Esophagus (tissue), 2 donors: ENCODE results near the gene CDK11B. TPM values are rescaled to one million over a fixed set of nuclear protein-coding genes. Genes with fewer than 3 reads are reported as not detected.

ENCODE experiments used
- H3K27ac ChIP-seq, 2 donors: one replicate each; pipeline ENCODE4 v1.5.1; 2013; ENCODE audit warnings: low read depth in 2 of 2, mild to moderate bottlenecking in 2 of 2, inconsistent platforms in 1 of 2, low read length in 1 of 2, moderate library complexity in 1 of 2
- H3K27me3 ChIP-seq, 2 donors: one replicate each; pipeline ENCODE4 v1.6.1; 2013; ENCODE audit warnings: low read length in 2 of 2, control low read depth in 1 of 2, mild to moderate bottlenecking in 1 of 2; ENCODE audit not compliant: insufficient read depth in 2 of 2, control insufficient read depth in 1 of 2
- H3K36me3 ChIP-seq, 2 donors: one replicate each; pipeline ENCODE4 v1.6.1; 2013; ENCODE audit warnings: low read length in 1 of 2; ENCODE audit not compliant: control insufficient read depth in 2 of 2, insufficient read depth in 2 of 2
- H3K4me1 ChIP-seq, 2 donors: one replicate each; pipeline ENCODE4 v1.6.1; 2013; ENCODE audit warnings: low read length in 1 of 2; ENCODE audit not compliant: control insufficient read depth in 2 of 2, insufficient read depth in 2 of 2
- H3K4me3 ChIP-seq, 2 donors: one replicate each; pipeline ENCODE4 v1.5.1; 2013; ENCODE audit warnings: low read length in 2 of 2, mild to moderate bottlenecking in 2 of 2, low read depth in 1 of 2, moderate library complexity in 1 of 2
- H3K9me3 ChIP-seq, 2 donors: one replicate each; pipeline ENCODE4 v1.6.1; 2013; ENCODE audit warnings: mild to moderate bottlenecking in 2 of 2, low read depth in 1 of 2, low read length in 1 of 2, moderate library complexity in 1 of 2; ENCODE audit not compliant: control insufficient read depth in 2 of 2, insufficient read depth in 1 of 2
- WGBS, 2 donors: extraction: QIAGEN DNeasy Blood & Tissue Kit; methylation state at CpG; one replicate each; pipeline ENCODE4 v1.1.7; 2013; 5-methylcytosine and 5-hydroxymethylcytosine counted together
- polyA plus RNA-seq, 2 donors: library from polyadenylated mRNA; stranded (reverse); fragments of 200-250 nt; gene quantifications; one replicate each; pipeline ENCODE4 v1.2.3, GENCODE V29; 2013
- donor health status: healthy with polysubstance abuse.
- donor health status: Bipolar disorder and iron deficiency.

CDK11B gene
- polyA plus RNA-seq, 2 donors: 20.6 to 21.0 TPM

GRCh38 chr1:1624443-1625403 is 34.1 kb downstream of the CDK11B start:
- H3K9me3 ChIP-seq: no peaks in the 10 kb centered on the region
- H3K4me1 ChIP-seq: peaks cover 0 to 32% of the 10 kb centered on the region in 2 donors
- H3K36me3 ChIP-seq: peaks cover 0 to 29% of the 10 kb centered on the region in 2 donors
- 82 to 86% methylated on average over 38 of the region's 38 CpGs for WGBS, 2 donors
- H3K27me3 ChIP-seq: no peaks in the 10 kb centered on the region
- H3K27ac ChIP-seq: no peak overlapping the region
- no peak overlapping the region for H3K4me3 ChIP-seq

- H3K36me3 ChIP-seq: peaks cover 0 to 29% of the 10 kb centered on the region in 2 donors
- no peak overlapping the region for H3K27ac ChIP-seq
- 90 to 92% methylated on average over 50 to 51 of the region's 51 CpGs for WGBS, 2 donors
- H3K4me1 ChIP-seq: peaks cover 0 to 30% of the 10 kb centered on the region in 2 donors
- H3K27me3 ChIP-seq: no peaks in the 10 kb centered on the region
- no peak overlapping the region for H3K4me3 ChIP-seq
- H3K9me3 ChIP-seq: no peaks in the 10 kb centered on the region
Observed at GRCh38 chr1:1623631-1624442, 35.0 kb downstream of the CDK11B start.

- Histone ChIP-seq H3K36me3 (peaks cover 0 to 26% of the 10 kb centered on the region in 2 donors), H3K4me3 (no peak overlapping the region), H3K9me3 (no peaks in the 10 kb centered on the region), H3K27ac (no peak overlapping the region), H3K27me3 (no peaks in the 10 kb centered on the region), H3K4me1 (peaks cover 0 to 26% of the 10 kb centered on the region in 2 donors)
- 93 to 94% methylated on average over 33 of the region's 33 CpGs for WGBS, 2 donors
Observed at GRCh38 chr1:1623181-1623630, 35.6 kb downstream of the CDK11B start.

GRCh38 chr1:1622788-1623094 is 36.1 kb downstream of the CDK11B start:
- H3K36me3 ChIP-seq: peaks cover 0 to 22% of the 10 kb centered on the region in 2 donors
- H3K27me3 ChIP-seq: no peaks in the 10 kb centered on the region
- WGBS, 2 donors: 91 to 94% methylated on average over 17 of the region's 17 CpGs
- H3K9me3 ChIP-seq: no peaks in the 10 kb centered on the region
- H3K27ac ChIP-seq: no peak overlapping the region
- no peak overlapping the region for H3K4me3 ChIP-seq
- peaks cover 0 to 22% of the 10 kb centered on the region in 2 donors for H3K4me1 ChIP-seq

- no peak overlapping the region for H3K4me3 ChIP-seq
- no peaks in the 10 kb centered on the region for H3K27me3 ChIP-seq
- H3K9me3 ChIP-seq: no peaks in the 10 kb centered on the region
- peaks cover 0 to 22% of the 10 kb centered on the region in 2 donors for H3K36me3 ChIP-seq
- H3K4me1 ChIP-seq: peaks cover 0 to 18% of the 10 kb centered on the region in 2 donors
- 62 to 71% methylated on average over 21 of the region's 21 CpGs for WGBS, 2 donors
- no peak overlapping the region for H3K27ac ChIP-seq
Observed at GRCh38 chr1:1622010-1622787, 36.6 kb downstream of the CDK11B start.

GRCh38 chr1:1621173-1622009 is 37.4 kb downstream of the CDK11B start:
- Histone ChIP-seq H3K4me1 (peaks cover 5 to 18% of the 10 kb centered on the region in 2 donors), H3K27me3 (no peaks in the 10 kb centered on the region), H3K9me3 (no peaks in the 10 kb centered on the region), H3K36me3 (peaks cover 0 to 22% of the 10 kb centered on the region in 2 donors), H3K27ac (no peak overlapping the region), H3K4me3 (no peak overlapping the region)
- WGBS, 2 donors: 86 to 87% methylated on average over 31 of the region's 31 CpGs

GRCh38 chr1:1620433-1621139 is 38.2 kb downstream of the CDK11B start:
- 90 to 92% methylated on average over 15 to 16 of the region's 16 CpGs for WGBS, 2 donors
- H3K27ac ChIP-seq: no peak overlapping the region
- no peak overlapping the region for H3K4me3 ChIP-seq
- no peaks in the 10 kb centered on the region for H3K9me3 ChIP-seq
- H3K4me1 ChIP-seq: peaks cover 5 to 14% of the 10 kb centered on the region in 2 donors
- peaks cover 0 to 21% of the 10 kb centered on the region in 2 donors for H3K36me3 ChIP-seq
- H3K27me3 ChIP-seq: no peaks in the 10 kb centered on the region

GRCh38 chr1:1619917-1620361 is 38.9 kb downstream of the CDK11B start:
- peaks cover 0 to 15% of the 10 kb centered on the region in 2 donors for H3K36me3 ChIP-seq
- WGBS, 2 donors: 83 to 88% methylated on average over 14 of the region's 14 CpGs
- peaks cover 5 to 14% of the 10 kb centered on the region in 2 donors for H3K4me1 ChIP-seq

More at GRCh38 chr1:1619917-1620361, 38.9 kb downstream of the CDK11B start:
- Histone ChIP-seq H3K4me3 (no peak overlapping the region), H3K27ac (no peak overlapping the region), H3K27me3 (no peaks in the 10 kb centered on the region), H3K9me3 (no peaks in the 10 kb centered on the region)
